LNCaP clone FGC (cell line): ENCODE data around the gene PGA3.
"Not testable (repeated sequence)": the region's sequence is repeated elsewhere in the genome, so short reads cannot be mapped to it uniquely, and the experiment has no call there.

Experiments used
- DNase-seq: peaks from one replicate; pipeline ENCODE4 v3.0.0-alpha.2; 2011; ENCODE audit warnings: low read depth
- H3K4me3 ChIP-seq: 2 replicates; pipeline ENCODE4 v1.5.1; 2011; ENCODE audit warnings: mild to moderate bottlenecking, low read depth, low read length, control low read depth
- CTCF ChIP-seq: IDR thresholded peaks from 2 replicates; pipeline ENCODE4 v1.5.1; 2012; ENCODE audit warnings: mild to moderate bottlenecking; ENCODE audit not compliant: control insufficient read depth, insufficient read depth; ENCODE audit errors: extremely low read depth

Gene PGA3

DNA sequence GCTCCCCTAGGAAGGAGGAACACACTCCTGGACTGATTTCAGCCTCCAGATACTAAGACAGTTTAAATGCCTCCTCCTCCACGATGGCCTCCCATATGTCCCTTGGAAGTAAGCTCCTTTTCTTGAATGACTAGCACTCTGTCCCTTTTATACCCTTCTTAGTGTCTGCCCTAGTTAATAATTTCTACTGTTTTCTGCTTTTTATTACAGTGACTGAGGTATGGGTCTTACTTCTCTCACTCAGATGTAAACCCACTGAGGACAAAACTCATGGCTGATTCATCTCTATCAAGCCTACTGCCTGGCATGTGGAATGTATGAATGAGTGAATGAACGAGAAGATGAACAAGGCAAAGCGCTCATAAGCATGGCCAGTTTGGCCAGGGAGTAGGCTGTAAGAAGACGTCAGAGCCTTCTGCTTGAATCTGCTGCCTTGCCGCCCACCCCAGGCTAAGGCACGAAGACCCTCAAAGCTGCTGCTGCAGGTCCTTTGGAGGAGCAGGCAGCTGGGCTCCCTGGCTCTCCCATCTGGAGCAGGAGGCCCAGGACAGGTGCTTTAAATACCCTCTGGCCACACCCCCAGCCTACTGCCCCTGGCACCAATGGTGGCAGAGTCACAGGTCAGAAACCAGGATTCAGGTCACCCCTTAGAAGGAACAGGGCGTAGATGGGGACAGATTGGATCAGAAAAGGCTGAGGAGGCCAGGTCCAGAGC lies 8.2 kb upstream of the PGA3 start:
- no peak for DNase-seq
- no peak for TF ChIP-seq CTCF

DNA sequence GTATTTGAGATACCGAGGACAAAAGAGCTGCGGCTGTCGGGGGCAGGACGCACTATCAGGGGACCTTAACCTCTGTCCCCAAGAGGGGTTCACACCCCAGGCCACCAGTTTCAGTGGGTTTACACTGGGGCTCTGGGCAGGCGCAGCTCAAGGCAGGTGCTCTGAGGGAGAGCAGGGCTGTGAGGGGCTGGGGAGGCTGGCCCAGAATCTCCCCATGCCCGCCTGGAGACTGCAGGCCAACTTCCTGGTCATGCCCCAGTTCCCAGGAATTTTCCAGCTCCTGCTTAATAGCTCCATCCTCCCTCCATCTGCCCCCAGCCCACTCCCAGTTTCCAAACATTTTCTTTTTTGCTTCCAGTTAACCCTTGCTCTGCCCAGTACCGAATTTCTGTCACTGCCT lies 7.6 kb upstream of the PGA3 start:
- TF ChIP-seq CTCF = no peak
- no peak for DNase-seq

More for the DNA sequence above, 8.2 kb upstream of the PGA3 start:
- no peak overlapping the region for H3K4me3 ChIP-seq

DNA sequence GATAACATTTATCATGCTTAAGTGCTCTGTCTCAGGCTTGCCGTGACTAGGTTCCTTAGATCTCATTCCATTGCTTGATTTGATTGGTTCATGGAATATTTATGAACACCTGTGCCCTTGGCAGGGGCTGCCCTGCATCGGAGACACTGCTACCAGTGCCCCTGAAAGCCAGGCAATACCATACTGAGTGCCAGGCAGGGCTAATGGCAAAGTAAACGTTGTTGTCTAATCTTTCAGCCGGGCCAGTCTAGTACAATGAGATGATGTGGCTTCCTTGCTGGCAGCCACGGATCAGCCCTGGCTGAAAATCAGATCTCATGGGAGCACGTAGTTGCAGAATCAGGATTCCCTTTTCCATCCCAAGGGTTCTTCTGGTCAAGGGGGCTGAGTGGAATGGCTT lies 5.0 kb upstream of the PGA3 start:
- no peak for TF ChIP-seq CTCF
- H3K4me3 ChIP-seq = no peak overlapping the region
- DNase-seq = no peak

More for the DNA sequence above, 7.6 kb upstream of the PGA3 start:
- H3K4me3 ChIP-seq = no peak overlapping the region

DNA sequence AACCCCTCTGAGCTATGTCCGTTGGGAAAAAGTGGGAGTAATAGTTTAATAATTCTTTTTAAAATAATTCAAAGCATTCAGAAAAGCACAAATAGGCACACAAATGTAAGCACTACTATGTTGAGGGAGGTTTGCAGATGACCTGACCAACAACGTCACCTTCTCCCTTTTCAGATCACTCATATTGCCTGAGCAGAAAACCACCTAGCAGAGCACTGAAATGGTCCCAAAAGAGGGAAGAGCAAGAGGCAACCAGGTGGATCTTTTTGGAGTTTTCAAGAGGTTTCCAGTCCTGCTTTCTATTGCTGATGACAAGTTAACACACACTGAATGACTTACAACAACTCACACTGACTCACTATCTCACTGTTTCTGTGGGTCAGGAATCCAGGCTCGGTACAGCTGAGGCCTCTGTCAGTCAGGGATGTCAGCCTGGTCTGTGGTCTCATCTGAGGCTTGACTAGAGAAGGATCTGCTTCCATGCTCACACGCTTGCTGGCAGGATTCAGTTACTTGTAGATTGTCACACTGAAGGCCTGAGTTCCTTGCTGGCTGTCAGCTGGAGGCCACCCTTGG lies 4.3 kb upstream of the PGA3 start:
- no peak for TF ChIP-seq CTCF
- DNase-seq = no peak
- no peak overlapping the region for H3K4me3 ChIP-seq

DNA sequence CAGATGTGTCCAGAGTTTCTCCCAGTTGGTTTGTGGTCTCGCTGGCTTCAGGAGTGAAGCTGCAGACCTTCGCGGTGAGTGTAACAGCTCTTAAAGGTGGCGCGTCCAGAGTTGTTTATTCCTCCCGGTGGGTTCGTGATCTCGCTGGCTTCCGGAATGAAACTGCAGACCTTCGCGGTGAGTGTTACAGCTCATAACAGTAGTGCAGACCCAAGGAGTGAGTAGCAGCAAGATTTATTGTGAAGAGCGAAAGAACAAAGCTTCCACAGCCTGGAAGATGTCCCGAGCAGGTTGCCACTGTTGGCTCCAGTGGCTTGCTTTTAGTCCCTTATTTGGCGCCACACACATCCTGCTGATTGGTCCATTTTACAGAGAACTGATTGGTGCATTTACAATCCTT lies 1.8 kb upstream of the PGA3 start:
- no peak for TF ChIP-seq CTCF
- DNase-seq = no peak
- no peak overlapping the region for H3K4me3 ChIP-seq

- not testable (repeated sequence) for DNase-seq, H3K4me3 ChIP-seq
These were observed 558 bp downstream of the PGA3 start for GRCh38 chr11:61203873-61204272.

DNA sequence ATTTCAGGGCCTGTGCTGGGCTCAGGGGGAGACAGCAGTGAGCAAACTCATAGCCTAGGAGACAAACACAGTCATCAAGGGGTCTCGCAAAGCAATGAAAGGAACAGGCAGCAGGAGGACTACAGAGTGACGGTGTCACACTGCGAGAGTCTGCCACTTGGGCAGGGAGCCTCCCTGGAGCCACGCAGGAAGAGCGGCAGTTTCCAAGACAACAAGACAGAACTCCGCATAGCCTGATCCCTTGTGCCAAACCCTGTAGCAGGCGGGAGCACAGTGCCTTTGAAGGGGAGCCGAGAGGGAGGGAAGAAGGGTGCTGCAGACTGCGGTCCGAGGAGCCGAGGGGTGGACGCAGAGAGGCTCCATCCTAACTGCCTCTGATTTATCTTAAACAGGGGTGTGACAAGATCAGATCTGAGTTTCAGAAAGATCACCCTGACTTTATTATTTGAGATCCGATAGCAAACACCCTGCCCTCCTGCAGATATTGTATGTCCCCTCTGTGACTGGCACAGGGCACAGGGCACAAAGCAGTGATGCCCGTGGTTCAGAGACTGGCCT lies 1.3 kb downstream of the PGA3 start:
- not testable (repeated sequence) for H3K4me3 ChIP-seq, DNase-seq

DNA sequence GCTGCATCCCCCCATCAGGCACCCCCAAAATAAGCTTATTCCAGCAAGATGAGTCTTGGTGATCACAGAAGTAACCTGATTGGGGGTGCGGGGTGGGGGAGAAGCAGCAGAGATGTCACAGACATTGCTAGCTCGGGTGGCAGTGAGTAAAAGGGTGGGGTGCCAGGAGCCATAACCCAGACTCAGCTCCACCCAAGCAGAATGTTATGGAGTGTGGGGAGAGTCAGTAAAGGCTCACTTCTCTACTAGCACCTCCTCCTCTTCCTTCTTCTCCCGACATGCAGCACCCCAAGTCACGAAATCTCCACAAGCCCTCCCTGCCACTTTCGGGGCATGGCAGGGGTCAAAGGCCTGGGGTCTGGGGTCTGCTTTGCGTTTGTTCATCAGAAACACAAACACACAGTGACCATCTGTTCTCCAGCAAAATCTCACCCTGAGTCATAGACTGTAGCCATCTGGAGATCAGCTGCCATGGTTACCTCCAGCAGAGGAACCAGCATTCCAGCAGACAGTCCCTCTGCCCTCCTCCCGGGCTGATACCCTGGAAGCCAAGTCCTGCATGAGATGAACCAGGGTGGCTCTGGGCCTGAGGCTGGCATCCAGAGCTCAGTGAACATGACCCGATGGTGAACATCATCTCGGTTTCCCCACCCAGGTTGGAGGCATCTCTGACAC lies 4.5 kb downstream of the PGA3 start:
- H3K4me3 ChIP-seq, DNase-seq: not testable (repeated sequence)

GRCh38 chr11:61210629-61211028 lies 7.3 kb downstream of the PGA3 start:
- not testable (repeated sequence) for DNase-seq

GRCh38 chr11:61211327-61211952 lies 8.1 kb downstream of the PGA3 start:
- DNase-seq, H3K4me3 ChIP-seq: not testable (repeated sequence)

More at GRCh38 chr11:61210629-61211028, 7.3 kb downstream of the PGA3 start:
- not testable (repeated sequence) for H3K4me3 ChIP-seq

GRCh38 chr11:61212202-61212601 lies 8.9 kb downstream of the PGA3 start:
- DNase-seq, H3K4me3 ChIP-seq: not testable (repeated sequence)

DNA sequence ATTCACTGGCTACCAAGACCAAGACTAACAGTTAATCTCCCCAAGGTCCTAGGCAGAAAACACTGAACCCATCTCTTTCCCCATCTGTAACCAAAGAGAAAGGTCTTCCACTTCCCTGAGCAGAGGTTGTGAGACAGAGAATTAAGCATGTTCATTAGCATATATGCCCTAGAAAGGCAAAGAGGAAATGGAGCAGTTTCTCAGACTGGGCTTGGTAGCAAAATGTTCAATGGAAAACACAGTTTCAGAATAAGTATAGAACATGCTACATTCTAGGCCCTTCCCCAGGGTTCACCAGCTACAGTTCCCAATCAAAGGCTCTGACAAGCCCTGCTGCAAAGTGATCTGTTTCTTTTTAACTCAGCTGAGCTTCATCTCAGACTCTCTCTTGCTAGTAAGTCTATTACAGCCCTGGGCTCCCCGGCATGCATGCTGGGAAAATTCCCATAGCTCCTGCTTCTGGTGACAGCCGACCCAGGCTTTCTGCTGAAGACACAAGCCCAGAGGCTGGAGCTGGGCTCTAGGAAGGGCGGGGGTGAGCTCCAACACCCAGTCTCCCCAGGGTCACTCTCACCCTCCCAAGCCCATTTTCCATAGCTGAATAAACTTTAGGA lies 10.5 kb downstream of the PGA3 start:
- not testable (repeated sequence) for H3K4me3 ChIP-seq, DNase-seq
